HepG2 (cell line): ENCODE measurements around the gene CHD2. TPM values are rescaled to one million over a fixed set of nuclear protein-coding genes. Genes with fewer than 3 reads are reported as not detected.

Experiments used
- CENPX ChIP-seq: sonication (generic); formaldehyde crosslinking; IDR thresholded peaks from 2 replicates; pipeline ENCODE4 v1.9.0; 2021; ENCODE audit warnings: mild to moderate bottlenecking, missing genetic modification reagents, moderate library complexity
- ELF3 ChIP-seq: IDR thresholded peaks from 2 replicates; pipeline ENCODE4 v1.6.1; 2016; ENCODE audit warnings: missing genetic modification reagents, missing compliant biosample characterization
- HNRNPH1 ChIP-seq: fragments of 200-400 bp; formaldehyde crosslinking; optimal IDR thresholded peaks from 2 replicates; pipeline ENCODE3; 2017; ENCODE audit warnings: mild to moderate bottlenecking, low read depth, low read length
- HNRNPUL1 ChIP-seq: fragments of 200-400 bp; formaldehyde crosslinking; IDR thresholded peaks from 2 replicates; pipeline ENCODE4 v1.6.1; 2017; ENCODE audit warnings: low read depth, mild to moderate bottlenecking, low read length, moderate library complexity
- JDP2 ChIP-seq: sonication (generic); formaldehyde crosslinking; IDR thresholded peaks from 2 replicates; pipeline ENCODE4 v1.8.1; 2022; ENCODE audit warnings: missing genetic modification reagents, borderline replicate concordance
- KLF13 ChIP-seq: sonication (generic); formaldehyde crosslinking; IDR thresholded peaks from 2 replicates; pipeline ENCODE4 v1.4.0; 2020; ENCODE audit warnings: mild to moderate bottlenecking, missing genetic modification reagents
- LRRFIP1 ChIP-seq: sonication (generic); formaldehyde crosslinking; conservative IDR thresholded peaks from 2 replicates; pipeline ENCODE4 v1.4.0; 2020; ENCODE audit warnings: missing genetic modification reagents
- MATR3 ChIP-seq: sonication (generic); formaldehyde crosslinking; IDR thresholded peaks from 2 replicates; pipeline ENCODE4 v1.4.0; 2020; ENCODE audit warnings: missing genetic modification reagents
- MXD3 ChIP-seq: IDR thresholded peaks from 2 replicates; pipeline ENCODE4 v1.6.1; 2016; ENCODE audit warnings: mild to moderate bottlenecking, missing biosample characterization, missing genetic modification reagents
- NR2F1 ChIP-seq, 2 experiments: fragments of 450-650 bp in 1 of 2; formaldehyde crosslinking in 1 of 2; IDR thresholded peaks; 2 replicates each; pipeline versions ENCODE4 v1.5.0 to v1.6.1; 2016 to 2020; ENCODE audit warnings: mild to moderate bottlenecking in 1 of 2, missing compliant biosample characterization in 1 of 2, missing genetic modification reagents in 1 of 2, moderate library complexity in 1 of 2
- SAFB2 ChIP-seq: sonication (generic); formaldehyde crosslinking; IDR thresholded peaks from 2 replicates; pipeline ENCODE4 v1.5.1; 2020; ENCODE audit warnings: missing genetic modification reagents, low read depth, mild to moderate bottlenecking, borderline replicate concordance
- SALL2 ChIP-seq: sonication (generic); formaldehyde crosslinking; IDR thresholded peaks from 2 replicates; pipeline ENCODE4 v1.8.1; 2023; ENCODE audit warnings: mild to moderate bottlenecking, missing genetic modification reagents, inconsistent platforms
- SOX13 ChIP-seq, 3 experiments: fragments of 450-650 bp in 1 of 3; sonication (generic) in 1 of 3; formaldehyde crosslinking in 1 of 3; IDR thresholded peaks in 2 of 3; conservative IDR thresholded peaks in 1 of 3; 2 replicates each; pipeline versions ENCODE4 v1.5.0 to v1.6.1; 2016 to 2020; ENCODE audit warnings: antibody characterized with exemption in 1 of 3, mild to moderate bottlenecking in 1 of 3, missing compliant biosample characterization in 1 of 3, missing genetic modification reagents in 1 of 3, moderate library complexity in 1 of 3
- SRSF4 ChIP-seq: fragments of 200-400 bp; formaldehyde crosslinking; IDR thresholded peaks from one replicate; pipeline ENCODE4 v1.6.1; 2018; ENCODE audit warnings: mild to moderate bottlenecking, low read depth, low read length, moderate library complexity; ENCODE audit not compliant: poor library complexity, severe bottlenecking
- SUZ12 ChIP-seq: fragments of 150-350 bp; IDR thresholded peaks from 2 replicates; pipeline ENCODE4 v1.6.1; 2014; ENCODE audit warnings: low read depth, low read length
- TBP ChIP-seq: sonication (generic); formaldehyde crosslinking; IDR thresholded peaks from 2 replicates; pipeline ENCODE4 v1.5.0; 2020; ENCODE audit warnings: missing genetic modification reagents
- THYN1 ChIP-seq: sonication (generic); formaldehyde crosslinking; IDR thresholded peaks from 2 replicates; pipeline ENCODE4 v1.8.1; 2023; ENCODE audit warnings: low read depth, mild to moderate bottlenecking, moderate library complexity, missing genetic modification reagents, borderline replicate concordance
- XRCC5 ChIP-seq: fragments of 200-400 bp; formaldehyde crosslinking; optimal IDR thresholded peaks from 2 replicates; pipeline ENCODE3; 2017; ENCODE audit warnings: mild to moderate bottlenecking, low read length
- ZNF34 ChIP-seq: sonication (generic); formaldehyde crosslinking; IDR thresholded peaks from 2 replicates; pipeline ENCODE4 v1.4.0; 2020; ENCODE audit warnings: mild to moderate bottlenecking, missing genetic modification reagents, borderline replicate concordance
- ZNF431 ChIP-seq: sonication (generic); formaldehyde crosslinking; IDR thresholded peaks from 2 replicates; pipeline ENCODE4 v1.9.0; 2022; ENCODE audit warnings: missing genetic modification reagents, low read depth, mild to moderate bottlenecking, borderline replicate concordance
- ZNF44 ChIP-seq: sonication (generic); formaldehyde crosslinking; IDR thresholded peaks from 2 replicates; pipeline ENCODE4 v1.5.1; 2020; ENCODE audit warnings: mild to moderate bottlenecking, missing genetic modification reagents
- ZNF441 ChIP-seq: sonication (generic); formaldehyde crosslinking; IDR thresholded peaks from 2 replicates; pipeline ENCODE4 v1.7.0; 2021; ENCODE audit warnings: missing genetic modification reagents, borderline replicate concordance
- ZNF580 ChIP-seq: IDR thresholded peaks from 2 replicates; pipeline ENCODE4 v1.6.1; 2016; ENCODE audit warnings: low read depth, borderline replicate concordance
- ZNF788 ChIP-seq: sonication (generic); formaldehyde crosslinking; IDR thresholded peaks from 2 replicates; pipeline ENCODE4 v1.5.0; 2020; ENCODE audit warnings: mild to moderate bottlenecking, missing genetic modification reagents, borderline replicate concordance
- polyA plus RNA-seq, 8 experiments: library from polyadenylated mRNA; depleted of rRNA in 3 of 8; stranded (reverse) in 7 of 8; unstranded in 1 of 8; fragments of >200 nt; fragmentation: Illumina TruSeq in 4 of 8; extraction: Trizol in 4 of 8; gene quantifications; 2 replicates each; pipeline versions ENCODE4 v1.2.1 to v1.2.3, GENCODE V29; 2011 to 2016; ENCODE audit warnings: low read depth in 4 of 8, missing spikeins in 1 of 8, mixed read lengths in 1 of 8; ENCODE audit not compliant: insufficient read depth in 1 of 8
- total RNA-seq, 5 experiments: library from RNA; depleted of rRNA; stranded (reverse); fragments of >200 nt; fragmentation: Illumina TruSeq; extraction: Trizol; gene quantifications; 2 replicates each; pipeline ENCODE4 v1.2.3, GENCODE V29; 2016; ENCODE audit warnings: low read depth in 1 of 5
- TF ChIP-seq, protein P1 (sequence below): sonication (generic); formaldehyde crosslinking; IDR thresholded peaks from 2 replicates; pipeline ENCODE4 v1.4.0; 2020; ENCODE audit warnings: missing genetic modification reagents

CHD2 gene
- total and polyA plus RNA-seq, 2 of the 13 experiments (the other 11 are each of a cell fraction or from before 2014, with no cell fraction given), result 54.0 to 54.1 TPM

GRCh38 chr15:92899948-92900730 lies at the start of gene CHD2 (continued):
- TF ChIP-seq ZNF580 (CRISPR knock-in tag) (peak; percentile 60; the same call in 1 of the 2 replicates), ZNF34 (CRISPR knock-in tag) (no peak), ZNF441 (CRISPR knock-in tag) (no peak), JDP2 (CRISPR knock-in tag) (no peak), ZNF788 (CRISPR knock-in tag) (no peak), KLF13 (CRISPR knock-in tag) (no peak), NR2F1 (CRISPR knock-in tag; IDR thresholded peaks at IDR 0.05) (no peak), HNRNPH1 (no peak), MXD3 (no peak), MATR3 (no peak), XRCC5 (no peak), SOX13 (IDR thresholded peaks at IDR 0.05) (no peak; the same call in 1 of the 2 replicates), SOX13 (CRISPR knock-in tag; conservative IDR thresholded peaks at IDR 0.05 in 1 of 2, IDR thresholded peaks at IDR 0.05 in 1 of 2) (peak; percentile 52 to 59; a peak in 2 of 4 replicates), SAFB2 (CRISPR knock-in tag) (no peak), ELF3 (peak; percentile 47), THYN1 (CRISPR knock-in tag) (no peak), ZNF44 (CRISPR knock-in tag) (no peak), CENPX (CRISPR knock-in tag) (no peak), LRRFIP1 (CRISPR knock-in tag) (no peak), SRSF4 (no peak), SUZ12 (no peak), SALL2 (CRISPR knock-in tag) (no peak), HNRNPUL1 (no peak), ZNF431 (CRISPR knock-in tag) (no peak), TBP (CRISPR knock-in tag) (no peak)
- TF ChIP-seq, protein P1, sequence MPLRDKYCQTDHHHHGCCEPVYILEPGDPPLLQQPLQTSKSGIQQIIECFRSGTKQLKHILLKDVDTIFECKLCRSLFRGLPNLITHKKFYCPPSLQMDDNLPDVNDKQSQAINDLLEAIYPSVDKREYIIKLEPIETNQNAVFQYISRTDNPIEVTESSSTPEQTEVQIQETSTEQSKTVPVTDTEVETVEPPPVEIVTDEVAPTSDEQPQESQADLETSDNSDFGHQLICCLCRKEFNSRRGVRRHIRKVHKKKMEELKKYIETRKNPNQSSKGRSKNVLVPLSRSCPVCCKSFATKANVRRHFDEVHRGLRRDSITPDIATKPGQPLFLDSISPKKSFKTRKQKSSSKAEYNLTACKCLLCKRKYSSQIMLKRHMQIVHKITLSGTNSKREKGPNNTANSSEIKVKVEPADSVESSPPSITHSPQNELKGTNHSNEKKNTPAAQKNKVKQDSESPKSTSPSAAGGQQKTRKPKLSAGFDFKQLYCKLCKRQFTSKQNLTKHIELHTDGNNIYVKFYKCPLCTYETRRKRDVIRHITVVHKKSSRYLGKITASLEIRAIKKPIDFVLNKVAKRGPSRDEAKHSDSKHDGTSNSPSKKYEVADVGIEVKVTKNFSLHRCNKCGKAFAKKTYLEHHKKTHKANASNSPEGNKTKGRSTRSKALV, result 0 out of 2 replicates have a peak, but pooled peaks have one; percentile 23
